ENCODE data around the gene B4GALT2. TPM values are rescaled to one million over a fixed set of nuclear protein-coding genes. Genes with fewer than 3 reads are reported as not detected.
A peak's percentile ranks its signal among the peaks of the same experiment; 100 is the strongest.

The B4GALT2 gene
- total RNA-seq, 2 donors from 2014 or later, result 18.5 to 34.4 TPM

DNA sequence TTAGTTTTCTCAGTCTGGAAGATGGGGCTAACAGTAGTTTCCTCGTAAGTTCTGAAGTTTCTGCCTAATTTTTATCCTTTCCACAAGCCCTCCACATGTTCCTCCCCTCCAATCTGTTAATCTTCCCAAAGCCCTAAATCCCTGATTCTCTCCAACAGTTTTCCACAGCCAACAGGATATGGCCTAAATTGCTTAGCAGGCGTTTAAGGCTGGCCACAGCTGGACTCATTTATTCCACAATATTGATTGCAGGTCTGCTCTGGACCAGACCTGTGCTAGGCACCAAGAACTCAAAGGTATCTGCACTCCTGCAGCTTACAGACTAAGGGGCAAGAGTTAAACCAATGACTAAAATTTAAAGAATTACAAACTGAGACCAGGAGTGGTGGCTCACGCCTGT, 48.3 kb downstream of the B4GALT2 start:
- Mint-ChIP-seq H3K4me3 (no peak overlapping the region), H3K27me3 (no peaks in the 10 kb centered on the region), H3K4me1 (peaks cover 20% of the 10 kb centered on the region), H3K27ac (no peak overlapping the region), H3K36me3 (ENCODE audit: low read depth) (peaks cover 1% of the 10 kb centered on the region), H3K9me3 (no peaks in the 10 kb centered on the region)
- no peak for ATAC-seq (replicated peaks)

DNA sequence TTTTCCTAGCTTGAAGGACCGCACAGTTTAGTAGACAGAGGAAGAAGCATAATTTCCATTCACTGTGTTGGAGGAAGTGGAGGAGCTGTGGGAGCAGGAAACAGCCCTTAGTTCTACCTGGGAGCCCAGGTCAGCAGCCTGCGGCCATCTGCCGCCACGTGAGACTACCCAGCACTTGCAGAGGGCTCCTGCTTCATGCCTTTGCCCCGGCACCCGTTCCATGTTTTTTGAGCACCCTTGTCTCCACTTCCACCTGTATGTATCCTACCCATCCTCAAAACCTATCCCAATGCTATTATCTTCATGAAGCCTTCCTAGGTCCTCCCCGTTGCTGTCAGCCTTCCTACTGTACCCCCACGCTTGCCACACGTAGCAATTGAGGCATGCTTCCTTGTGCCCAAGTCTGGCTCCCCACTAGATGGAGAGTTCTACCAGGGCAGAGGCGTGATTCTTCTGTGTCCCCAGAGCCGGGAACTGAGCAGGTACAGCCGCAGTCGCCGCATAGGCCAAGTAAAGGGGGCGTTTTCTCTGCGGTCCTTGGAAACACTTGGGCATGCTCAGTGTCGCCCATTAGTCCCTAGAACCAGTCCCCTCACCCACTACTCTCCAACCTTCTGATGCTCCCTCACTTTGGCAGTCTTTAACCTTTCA, 50.4 kb downstream of the B4GALT2 start:
- peak overlapping the region; percentile 92 for H3K4me3 Mint-ChIP-seq
- H3K36me3 Mint-ChIP-seq (ENCODE audit: low read depth), result no peaks in the 10 kb centered on the region
- peaks cover 24% of the 10 kb centered on the region for H3K4me1 Mint-ChIP-seq
- peak overlapping the region; percentile 91 for H3K27ac Mint-ChIP-seq
- peak; percentile 34 for ATAC-seq (replicated peaks)
- no peaks in the 10 kb centered on the region for H3K9me3 Mint-ChIP-seq
- H3K27me3 Mint-ChIP-seq, result no peaks in the 10 kb centered on the region

DNA sequence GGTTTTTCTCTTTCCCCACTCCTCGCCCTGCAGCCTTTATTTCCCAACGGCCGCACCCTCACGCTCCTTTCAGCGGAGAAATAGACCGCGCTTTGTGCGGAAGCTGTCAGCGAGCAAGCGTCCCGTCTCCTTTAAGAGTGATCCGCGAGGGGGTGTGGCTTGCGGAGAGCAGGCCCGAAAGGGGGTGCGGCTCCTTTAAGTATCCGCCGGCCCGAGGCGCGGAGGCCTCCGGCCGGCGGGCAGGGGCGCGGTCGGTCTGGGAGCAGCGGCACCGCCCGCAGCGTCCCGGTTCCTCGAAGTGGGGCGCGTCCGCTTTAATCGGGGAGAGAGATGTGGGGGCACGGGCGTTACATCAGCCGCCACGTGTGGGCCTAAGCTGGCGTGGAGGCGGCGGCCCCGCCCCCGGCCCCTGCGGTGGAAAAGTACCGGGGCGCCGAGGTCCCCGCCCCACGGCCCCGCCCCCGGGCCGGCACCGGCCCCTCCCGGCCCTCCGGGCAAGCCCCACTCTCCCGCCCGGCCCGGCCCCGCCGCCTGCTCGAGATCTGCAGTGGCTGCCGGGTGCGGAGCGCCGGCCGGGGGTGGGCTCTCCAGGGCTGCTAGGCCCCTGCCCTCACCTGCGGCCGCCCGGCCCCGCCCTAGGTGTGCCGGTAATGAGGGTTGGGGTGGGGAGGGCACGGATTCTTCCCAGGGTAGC, 51.0 kb downstream of the B4GALT2 start:
- peak overlapping the region; percentile 92 for H3K4me3 Mint-ChIP-seq
- peaks cover 24% of the 10 kb centered on the region for H3K4me1 Mint-ChIP-seq

DNA sequence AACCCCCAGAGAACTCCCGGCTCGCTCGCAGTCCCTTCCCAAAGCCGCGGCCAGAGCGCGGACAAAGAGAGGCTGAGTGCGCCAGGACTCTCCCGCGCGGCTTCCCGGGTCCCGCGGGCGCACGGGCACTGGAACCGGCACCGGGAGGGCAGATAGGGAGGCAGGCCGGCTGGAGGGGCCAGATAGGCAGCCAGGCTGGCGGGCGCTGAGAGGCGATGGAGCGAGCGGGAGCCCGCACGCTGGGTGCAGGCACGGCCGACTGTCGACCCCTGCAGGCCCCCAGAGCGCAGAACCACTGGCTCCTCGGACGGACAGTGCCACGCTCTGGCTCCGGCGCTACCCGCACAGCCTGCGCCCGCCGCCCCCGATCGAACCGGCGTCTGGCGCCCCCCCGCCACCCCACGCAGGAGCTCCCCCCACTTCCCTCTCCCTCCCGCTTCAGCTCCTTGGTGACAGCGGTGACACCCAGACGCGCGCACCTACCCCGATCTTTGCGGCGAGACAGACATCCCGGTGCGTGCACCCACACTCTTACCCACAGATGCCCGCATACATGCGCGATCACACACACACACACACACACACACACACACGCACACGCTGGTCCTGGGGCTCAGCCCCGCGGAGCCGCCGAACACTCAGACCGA, 51.7 kb downstream of the B4GALT2 start:
- H3K27ac Mint-ChIP-seq, result peak overlapping the region; percentile 61
- H3K36me3 Mint-ChIP-seq (ENCODE audit: low read depth), result no peaks in the 10 kb centered on the region
- H3K9me3 Mint-ChIP-seq, result no peaks in the 10 kb centered on the region
- H3K4me1 Mint-ChIP-seq, result peaks cover 24% of the 10 kb centered on the region
- peak overlapping the region; percentile 76 for H3K4me3 Mint-ChIP-seq
- peak; percentile 24 for ATAC-seq (replicated peaks)
- no peaks in the 10 kb centered on the region for H3K27me3 Mint-ChIP-seq

More for the DNA sequence above, 51.0 kb downstream of the B4GALT2 start:
- H3K36me3 Mint-ChIP-seq (ENCODE audit: low read depth), result no peaks in the 10 kb centered on the region
- H3K27me3 Mint-ChIP-seq, result no peaks in the 10 kb centered on the region
- H3K27ac Mint-ChIP-seq, result peak overlapping the region; percentile 91
- H3K9me3 Mint-ChIP-seq, result no peaks in the 10 kb centered on the region
- peak; percentile 91 for ATAC-seq (replicated peaks)

DNA sequence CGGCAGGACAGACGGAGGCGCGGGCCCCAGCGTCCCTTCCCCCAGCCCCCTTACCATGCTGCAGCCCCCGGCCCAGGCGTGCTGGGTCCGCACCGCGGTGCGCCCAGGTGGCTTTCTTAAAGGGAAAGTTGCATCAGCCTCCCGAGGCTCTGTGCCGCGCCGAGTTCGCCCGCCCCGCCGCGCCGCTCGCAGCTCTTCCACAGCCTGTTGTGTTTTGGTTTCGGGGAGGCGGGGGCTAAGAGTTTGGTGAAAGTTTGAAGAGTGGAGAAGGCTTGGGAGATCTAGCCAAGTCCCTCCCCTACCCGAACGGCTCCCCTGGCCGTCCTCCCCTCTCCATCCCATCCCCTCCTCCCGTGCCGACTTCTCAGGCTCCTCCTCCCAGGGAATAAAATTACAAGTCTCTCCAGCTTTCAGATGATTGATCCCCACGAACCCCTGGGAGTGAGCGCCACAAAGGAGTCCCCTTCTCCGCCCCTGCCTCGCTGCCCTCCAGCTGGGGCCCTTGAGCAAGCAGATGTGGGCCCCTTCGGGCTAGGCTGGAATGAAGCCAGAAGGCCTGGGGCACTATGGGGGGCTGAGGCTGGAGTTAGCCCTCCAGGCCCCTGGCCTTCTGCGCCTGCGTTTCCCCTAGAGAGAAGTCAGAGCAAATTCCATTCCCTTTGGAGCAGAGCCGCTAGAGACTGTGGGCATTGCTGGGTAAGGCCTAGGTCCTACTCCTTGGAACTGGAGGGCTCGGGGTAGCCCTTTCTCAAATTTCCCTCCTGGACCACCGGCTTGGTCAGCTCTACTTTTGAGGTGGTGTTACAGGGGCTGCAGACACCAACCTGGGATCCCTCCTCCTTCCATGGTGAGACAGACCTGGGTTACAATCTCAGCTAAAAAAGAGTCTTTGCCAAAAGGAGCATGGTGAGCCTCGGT, 52.5 kb downstream of the B4GALT2 start, which contains the start of gene SLC6A9:
TSS of gene SLC6A9 (minus strand) at position 211 of the 918 bp plus-strand sequence. CDS start 7,185 bp downstream, outside the sequence.
- H3K9me3 Mint-ChIP-seq, result no peaks in the 10 kb centered on the region
- peak within 1 kb of the TSS; percentile 76 for H3K4me3 Mint-ChIP-seq
- ATAC-seq (replicated peaks), result no peak
- H3K27ac Mint-ChIP-seq, result peak within 1 kb of the TSS; percentile 61
- H3K27me3 Mint-ChIP-seq, result no peaks in the 10 kb centered on the region
- peaks cover 24% of the 10 kb centered on the region for H3K4me1 Mint-ChIP-seq
- no peaks in the 10 kb centered on the region for H3K36me3 Mint-ChIP-seq (ENCODE audit: low read depth)

DNA sequence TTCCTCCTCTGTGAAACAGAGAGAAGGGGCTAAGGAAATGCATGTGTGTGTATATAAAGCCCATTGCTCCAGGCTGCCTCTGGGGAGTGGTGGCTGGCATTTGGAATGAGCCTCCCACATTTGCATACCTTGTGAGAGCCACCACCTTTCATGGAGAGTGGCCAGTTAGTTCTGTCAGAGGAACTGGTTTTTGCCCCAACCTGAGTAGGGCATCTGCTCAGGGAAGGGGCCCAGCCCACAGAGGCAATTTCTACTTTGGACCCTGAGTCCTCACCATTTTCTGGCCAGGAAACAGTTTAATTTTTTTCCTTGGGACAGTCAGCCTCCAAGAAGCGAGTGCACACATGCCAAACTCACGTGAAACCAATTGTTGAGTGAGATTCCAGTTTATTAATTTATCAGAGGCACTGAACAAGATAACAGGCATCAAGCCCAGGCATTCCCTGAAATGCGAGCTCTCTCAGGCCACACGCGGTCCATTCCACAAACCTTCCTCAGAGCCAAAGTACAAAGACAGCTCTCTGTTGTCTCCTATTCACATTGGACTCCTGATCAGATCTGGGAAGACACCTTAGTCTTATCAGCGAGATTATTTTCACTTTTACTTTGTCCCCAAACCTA, 53.3 kb downstream of the B4GALT2 start:
- Mint-ChIP-seq H3K4me3 (peak overlapping the region; percentile 76), H3K9me3 (no peaks in the 10 kb centered on the region), H3K4me1 (peaks cover 24% of the 10 kb centered on the region), H3K27ac (no peak overlapping the region), H3K27me3 (no peaks in the 10 kb centered on the region), H3K36me3 (ENCODE audit: low read depth) (no peaks in the 10 kb centered on the region)
- ATAC-seq (replicated peaks), result no peak

DNA sequence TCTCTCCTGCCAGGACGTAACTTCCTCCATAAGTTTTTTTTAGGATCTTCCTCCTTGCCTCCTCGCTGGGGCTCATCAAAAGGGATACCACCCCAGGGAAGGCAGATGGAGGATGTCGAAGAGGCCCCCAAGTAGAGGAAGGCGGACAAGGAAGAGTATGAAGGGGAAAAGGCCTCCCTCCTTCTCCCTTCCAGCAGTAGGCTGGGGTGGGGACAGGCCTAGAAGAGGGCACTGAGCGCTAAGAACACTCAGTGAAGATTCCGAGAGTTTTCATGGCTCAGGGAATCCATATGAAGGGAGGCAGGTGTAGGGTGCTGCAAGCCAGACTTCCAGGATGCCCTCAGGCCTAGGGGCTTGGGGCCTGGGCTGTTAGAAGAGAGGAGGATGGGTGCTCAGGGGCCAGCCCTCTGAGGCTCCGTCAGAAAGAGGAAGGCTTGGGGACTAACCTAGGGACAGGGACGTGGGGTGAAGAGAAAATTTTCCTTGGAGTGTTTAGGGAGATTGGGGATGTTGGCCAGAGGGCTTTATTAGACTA, 54.1 kb downstream of the B4GALT2 start:
- Mint-ChIP-seq H3K4me1 (peaks cover 24% of the 10 kb centered on the region), H3K9me3 (no peaks in the 10 kb centered on the region), H3K4me3 (no peak overlapping the region), H3K27ac (peak overlapping the region; percentile 42), H3K36me3 (ENCODE audit: low read depth) (no peaks in the 10 kb centered on the region), H3K27me3 (no peaks in the 10 kb centered on the region)
- ATAC-seq (replicated peaks), result no peak

DNA sequence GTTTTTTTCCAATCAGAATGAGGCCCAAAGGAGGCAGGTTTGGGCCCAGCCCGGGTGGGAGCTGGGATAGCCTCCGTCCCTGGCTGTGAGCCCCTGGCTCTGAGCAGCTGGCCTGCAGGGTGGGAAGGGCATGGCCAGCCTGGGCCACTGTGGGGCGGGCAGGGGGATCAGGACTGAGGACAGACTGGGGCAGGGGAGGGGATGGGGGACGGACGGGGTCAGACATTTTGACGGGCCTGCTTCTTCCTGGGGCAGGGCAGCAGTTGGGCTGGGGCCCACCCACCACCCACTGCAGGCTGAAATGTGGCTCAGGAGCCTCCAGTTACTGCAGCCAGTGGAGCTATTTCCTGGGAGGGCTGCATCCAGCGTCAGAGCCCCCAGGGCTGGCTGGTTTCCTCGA, 54.7 kb downstream of the B4GALT2 start:
- ATAC-seq (replicated peaks), result no peak
- no peaks in the 10 kb centered on the region for H3K27me3 Mint-ChIP-seq
- peaks cover 21% of the 10 kb centered on the region for H3K4me1 Mint-ChIP-seq
- no peaks in the 10 kb centered on the region for H3K9me3 Mint-ChIP-seq
- no peak overlapping the region for H3K4me3 Mint-ChIP-seq
- no peaks in the 10 kb centered on the region for H3K36me3 Mint-ChIP-seq (ENCODE audit: low read depth)
- H3K27ac Mint-ChIP-seq, result peak overlapping the region; percentile 42

DNA sequence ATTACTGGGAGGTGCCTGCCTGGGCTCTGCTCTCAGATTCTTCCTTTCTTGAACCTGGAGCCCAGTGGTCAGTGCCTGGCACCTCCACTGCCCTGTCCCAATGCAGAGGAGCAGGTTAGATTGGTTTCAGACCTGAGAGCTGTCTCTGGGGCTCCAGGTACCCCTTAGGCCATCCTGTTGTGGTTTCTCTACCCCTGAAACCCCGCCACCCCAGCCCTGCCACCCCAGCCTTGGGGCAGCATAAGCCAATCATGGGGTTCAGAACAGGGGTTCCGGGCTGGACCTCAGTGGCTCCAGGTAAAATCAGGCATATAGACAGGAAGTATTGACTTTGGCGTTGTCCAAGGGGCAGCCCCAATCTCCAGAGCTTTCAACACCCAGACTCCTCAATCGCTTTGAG, 55.4 kb downstream of the B4GALT2 start:
- H3K27me3 Mint-ChIP-seq, result no peaks in the 10 kb centered on the region
- H3K4me3 Mint-ChIP-seq, result no peak overlapping the region
- ATAC-seq (replicated peaks), result no peak
- peaks cover 16% of the 10 kb centered on the region for H3K4me1 Mint-ChIP-seq
- no peaks in the 10 kb centered on the region for H3K9me3 Mint-ChIP-seq
- H3K36me3 Mint-ChIP-seq (ENCODE audit: low read depth), result no peaks in the 10 kb centered on the region
- H3K27ac Mint-ChIP-seq, result no peak overlapping the region

DNA sequence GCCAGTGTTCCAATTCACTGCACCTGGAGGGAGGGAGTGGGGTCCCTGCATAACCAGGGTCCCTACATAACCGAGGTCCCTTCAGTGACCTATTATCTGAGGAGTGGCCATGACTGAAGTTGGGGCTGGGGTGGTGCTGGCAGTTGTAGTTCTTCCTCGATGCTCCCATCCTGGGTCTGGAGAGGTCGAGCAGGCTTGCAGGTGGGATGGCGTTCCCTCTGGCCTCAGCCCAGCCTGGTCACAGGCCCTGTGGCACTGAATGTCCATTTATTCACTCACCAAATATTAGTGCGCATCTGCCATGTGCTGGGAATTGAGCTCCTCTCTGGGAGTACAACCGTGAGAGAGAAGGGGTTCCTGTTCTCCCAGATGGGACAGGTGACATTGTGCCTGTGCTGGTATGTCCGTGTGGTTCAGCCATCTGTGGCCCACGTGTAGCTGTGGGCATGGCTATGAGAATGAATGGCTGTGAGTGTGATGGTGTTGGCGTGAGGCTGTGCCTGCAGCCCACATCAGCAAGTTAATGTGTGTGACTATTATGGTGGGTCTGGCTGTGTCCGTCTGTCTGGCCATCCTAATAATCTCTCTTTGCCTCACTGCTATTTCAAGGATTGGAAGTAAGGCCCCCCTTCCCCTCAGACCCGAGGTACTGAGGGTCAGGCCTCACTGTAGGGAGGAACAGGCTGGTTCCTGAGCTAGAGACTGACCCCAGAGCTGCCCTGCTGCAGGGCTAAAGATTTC, 56.1 kb downstream of the B4GALT2 start:
- Mint-ChIP-seq H3K27ac (no peak overlapping the region), H3K27me3 (no peaks in the 10 kb centered on the region), H3K9me3 (no peaks in the 10 kb centered on the region), H3K4me1 (peaks cover 10% of the 10 kb centered on the region), H3K36me3 (ENCODE audit: low read depth) (no peaks in the 10 kb centered on the region), H3K4me3 (no peak overlapping the region)
- ATAC-seq (replicated peaks), result no peak

DNA sequence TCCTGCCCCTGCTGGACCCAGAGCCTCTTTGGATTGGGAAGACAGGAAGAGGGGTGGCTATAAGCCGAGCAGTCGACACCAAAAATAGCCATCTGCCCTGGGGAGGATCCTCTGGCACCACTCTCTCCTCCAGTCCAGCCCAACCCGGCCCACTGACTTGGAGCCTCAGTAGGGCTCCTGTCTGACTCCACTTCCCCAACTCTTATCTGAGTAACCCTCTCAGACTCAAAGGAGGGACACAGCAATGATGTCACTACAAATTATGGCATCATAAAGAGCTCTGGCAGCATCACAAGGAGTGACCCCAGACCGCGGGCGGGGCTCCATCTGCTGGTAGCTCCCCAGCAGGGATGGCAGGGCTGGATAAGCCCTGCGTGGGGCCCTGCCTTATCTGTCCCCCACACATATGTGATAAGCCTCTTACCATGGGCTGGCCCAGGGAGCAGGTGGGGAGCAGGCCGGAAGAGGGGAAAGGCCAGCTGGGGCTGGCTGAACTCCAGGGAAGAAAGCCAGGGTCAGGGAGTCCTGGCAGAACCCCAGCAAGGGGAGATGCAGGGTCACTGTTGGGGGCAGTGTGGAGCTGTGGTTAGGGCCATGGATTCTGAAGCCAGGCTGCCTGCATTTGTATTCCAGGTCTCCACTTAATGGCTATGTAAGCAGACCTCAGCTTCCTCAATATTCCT, 56.9 kb downstream of the B4GALT2 start:
- no peaks in the 10 kb centered on the region for H3K9me3 Mint-ChIP-seq
- no peak overlapping the region for H3K4me3 Mint-ChIP-seq
- H3K27me3 Mint-ChIP-seq, result no peaks in the 10 kb centered on the region
- ATAC-seq (replicated peaks), result no peak
- H3K27ac Mint-ChIP-seq, result no peak overlapping the region
- peaks cover 10% of the 10 kb centered on the region for H3K4me1 Mint-ChIP-seq
- H3K36me3 Mint-ChIP-seq (ENCODE audit: low read depth), result no peaks in the 10 kb centered on the region

DNA sequence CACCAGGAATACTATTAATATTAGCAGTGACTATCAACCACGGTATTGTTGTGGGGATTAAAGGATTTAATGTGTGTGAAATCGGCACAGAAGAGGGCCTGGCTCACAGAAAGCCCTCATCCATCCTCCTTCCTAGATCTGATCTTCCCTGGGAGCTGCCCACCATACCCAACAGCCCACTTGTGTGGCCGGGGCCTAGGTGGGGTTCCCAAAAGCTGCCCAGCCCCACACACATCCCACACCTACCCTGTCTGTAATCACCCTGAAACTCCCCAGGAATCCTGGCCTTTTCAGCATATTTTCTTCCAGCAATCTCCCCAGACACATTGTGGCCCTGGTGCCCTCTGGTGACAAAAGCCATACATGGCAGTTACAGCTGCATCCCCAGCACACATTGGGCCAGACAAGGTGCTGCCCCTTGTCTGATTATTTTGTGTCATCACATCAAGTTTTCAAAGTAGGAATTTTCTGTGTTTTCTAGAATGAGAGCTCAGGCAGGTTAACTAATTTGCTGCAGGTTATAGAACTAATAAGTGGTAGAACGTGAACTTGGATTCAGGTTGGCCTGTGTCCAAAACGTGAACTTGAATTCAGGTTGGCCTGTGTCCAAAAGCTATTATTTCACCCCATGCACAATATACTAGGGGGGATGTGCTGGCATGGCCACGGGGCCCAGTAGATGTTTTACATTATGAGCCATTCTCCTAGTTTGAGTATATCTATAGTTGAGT, 57.6 kb downstream of the B4GALT2 start:
- no peaks in the 10 kb centered on the region for H3K9me3 Mint-ChIP-seq
- H3K27ac Mint-ChIP-seq, result peak overlapping the region; percentile 2
- H3K27me3 Mint-ChIP-seq, result no peaks in the 10 kb centered on the region
- peaks cover 4% of the 10 kb centered on the region for H3K4me1 Mint-ChIP-seq
- ATAC-seq (replicated peaks), result peak; percentile 91
- no peaks in the 10 kb centered on the region for H3K36me3 Mint-ChIP-seq (ENCODE audit: low read depth)
- H3K4me3 Mint-ChIP-seq, result no peak overlapping the region

All from activated T-helper 17 cell treated with anti-CD3 and anti-CD28 coated beads, Interleukin-2, amount 50 U/mL, for 72 hours (primary cell).